HG02588 (cell line): ENCODE data around the gene DRG1.
"Not testable (repeated sequence)": the region's sequence is repeated elsewhere in the genome, so short reads cannot be mapped to it uniquely, and the experiment has no call there.

Experiments
- ATAC-seq: cut with Tn5 transposase; IDR thresholded peaks from one replicate; pipeline ENCODE4 v1.9.1; 2021; ENCODE audit warnings: mild to moderate bottlenecking, moderate library complexity; ENCODE audit not compliant: unreplicated experiment

Gene DRG1

DNA sequence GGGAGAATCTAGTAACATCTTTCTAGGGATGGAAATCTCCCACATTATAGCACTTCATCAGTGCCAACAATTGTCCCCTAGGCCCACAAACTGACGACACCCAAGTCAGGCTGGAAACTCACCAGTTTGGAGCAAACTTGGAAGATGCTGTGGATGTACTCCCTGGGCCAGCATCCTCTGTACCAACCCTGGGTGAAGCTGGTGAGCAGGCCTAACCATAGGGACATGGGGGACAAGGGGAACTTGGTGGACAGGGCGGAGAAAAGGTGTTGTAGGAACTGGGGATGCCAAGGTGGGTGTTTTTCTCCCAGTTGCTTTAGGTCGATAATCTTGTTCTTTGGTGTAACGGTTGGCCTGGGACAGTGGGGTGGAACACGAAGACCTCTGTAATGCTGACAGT lies 42.2 kb downstream of the DRG1 start:
- no peak for ATAC-seq

- no peak for ATAC-seq
Measured at GRCh38 chr22:31442768-31443489, 43.5 kb downstream of the DRG1 start.

GRCh38 chr22:31443516-31443915 lies 44.1 kb downstream of the DRG1 start:
- no peak for ATAC-seq

DNA sequence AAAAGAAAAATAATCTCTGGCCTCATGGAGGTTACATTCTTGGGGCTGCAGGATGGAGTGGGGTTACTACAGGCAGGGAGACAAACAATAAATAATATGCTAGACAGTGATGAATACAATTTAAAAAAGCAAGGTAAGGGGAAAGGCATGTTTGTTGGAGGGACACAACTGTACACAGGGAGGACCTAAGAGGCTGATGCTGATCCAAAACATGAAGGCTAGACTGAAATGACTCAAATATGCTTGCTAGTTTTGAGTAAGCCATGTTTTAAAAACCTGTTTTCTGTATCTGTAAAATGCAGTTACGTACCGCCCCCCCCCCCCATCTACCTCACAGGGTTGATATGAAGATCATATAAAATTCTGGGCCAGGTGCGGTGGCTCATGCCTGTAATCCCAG lies 46.2 kb downstream of the DRG1 start:
- no peak for ATAC-seq

DNA sequence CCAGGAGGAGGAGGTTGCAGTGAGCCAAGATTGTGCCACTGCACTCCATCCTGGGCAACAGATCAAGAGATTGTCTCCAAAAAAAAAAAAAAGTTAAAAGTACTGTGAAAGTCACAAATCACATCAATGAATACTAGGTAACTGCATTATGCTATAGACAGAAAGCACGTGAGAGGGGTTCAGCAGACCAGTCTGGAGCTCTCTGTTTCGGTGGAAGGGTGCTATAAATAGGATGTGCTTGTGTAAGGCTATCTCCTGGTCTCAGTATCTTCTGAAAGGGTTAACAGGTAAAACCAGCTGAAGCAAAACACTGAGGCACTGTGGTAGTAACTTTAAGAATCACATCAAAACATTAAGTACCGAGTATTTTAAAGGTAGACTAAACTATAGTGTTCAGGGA lies 46.8 kb downstream of the DRG1 start:
- no peak for ATAC-seq

DNA sequence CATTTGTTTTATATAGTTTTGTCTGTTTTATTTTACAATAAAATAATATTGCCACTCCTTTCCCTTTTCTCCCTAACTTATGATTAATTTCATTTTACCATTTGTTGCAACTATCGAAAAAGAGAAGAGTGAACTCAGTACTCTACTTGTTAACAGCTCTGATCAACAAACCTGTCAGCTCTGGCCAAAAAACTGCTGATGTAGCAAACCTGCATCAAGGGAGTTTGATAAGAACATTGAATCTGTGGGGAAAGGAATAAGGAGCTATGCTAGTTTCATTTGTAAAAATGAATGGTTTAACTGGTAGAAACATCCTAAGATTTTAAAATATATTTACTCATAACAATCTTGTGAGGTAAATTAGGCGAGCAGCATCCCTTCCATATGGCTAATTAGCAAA lies 47.4 kb downstream of the DRG1 start:
- ATAC-seq = no peak

DNA sequence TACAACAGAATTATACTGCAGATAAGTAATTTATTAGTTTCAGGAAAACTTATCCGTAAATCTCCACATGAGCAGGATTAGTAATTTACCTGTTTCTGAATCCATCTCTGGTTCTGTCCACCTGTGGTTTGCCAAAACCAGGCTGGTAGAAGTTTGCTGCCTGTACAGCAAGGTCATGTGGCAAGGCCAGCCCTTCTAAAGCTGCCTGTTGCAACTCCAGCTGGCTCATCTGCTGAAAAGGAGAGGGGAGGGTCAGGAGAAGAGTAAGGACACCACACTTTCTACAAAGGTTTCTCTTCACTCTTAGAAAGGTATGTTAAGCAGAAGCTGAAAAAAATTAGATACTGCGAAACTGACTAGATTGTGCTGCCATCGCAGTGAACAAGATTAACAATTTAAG lies 47.9 kb downstream of the DRG1 start:
- no peak for ATAC-seq

GRCh38 chr22:31448382-31448781 lies 49.0 kb downstream of the DRG1 start:
- ATAC-seq = no peak

DNA sequence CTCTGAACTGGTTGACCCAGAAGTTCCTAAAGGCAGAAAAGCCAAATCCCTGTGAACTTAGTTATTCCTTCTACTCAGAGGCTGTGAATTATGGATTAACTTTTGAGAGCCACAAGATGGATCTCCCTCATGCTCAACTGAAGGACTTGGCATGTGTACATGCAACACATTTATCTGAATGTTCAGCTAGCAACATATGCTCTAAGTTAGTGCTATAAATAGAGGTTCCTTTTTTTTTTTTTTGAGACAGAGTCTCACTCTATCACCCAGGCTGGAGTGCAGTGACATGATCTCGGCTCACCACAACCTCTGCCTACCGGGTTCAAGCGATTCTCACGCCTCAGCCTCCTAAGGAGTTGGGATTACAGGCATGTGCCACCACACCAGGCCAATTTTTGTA lies 50.1 kb downstream of the DRG1 start:
- no peak for ATAC-seq

DNA sequence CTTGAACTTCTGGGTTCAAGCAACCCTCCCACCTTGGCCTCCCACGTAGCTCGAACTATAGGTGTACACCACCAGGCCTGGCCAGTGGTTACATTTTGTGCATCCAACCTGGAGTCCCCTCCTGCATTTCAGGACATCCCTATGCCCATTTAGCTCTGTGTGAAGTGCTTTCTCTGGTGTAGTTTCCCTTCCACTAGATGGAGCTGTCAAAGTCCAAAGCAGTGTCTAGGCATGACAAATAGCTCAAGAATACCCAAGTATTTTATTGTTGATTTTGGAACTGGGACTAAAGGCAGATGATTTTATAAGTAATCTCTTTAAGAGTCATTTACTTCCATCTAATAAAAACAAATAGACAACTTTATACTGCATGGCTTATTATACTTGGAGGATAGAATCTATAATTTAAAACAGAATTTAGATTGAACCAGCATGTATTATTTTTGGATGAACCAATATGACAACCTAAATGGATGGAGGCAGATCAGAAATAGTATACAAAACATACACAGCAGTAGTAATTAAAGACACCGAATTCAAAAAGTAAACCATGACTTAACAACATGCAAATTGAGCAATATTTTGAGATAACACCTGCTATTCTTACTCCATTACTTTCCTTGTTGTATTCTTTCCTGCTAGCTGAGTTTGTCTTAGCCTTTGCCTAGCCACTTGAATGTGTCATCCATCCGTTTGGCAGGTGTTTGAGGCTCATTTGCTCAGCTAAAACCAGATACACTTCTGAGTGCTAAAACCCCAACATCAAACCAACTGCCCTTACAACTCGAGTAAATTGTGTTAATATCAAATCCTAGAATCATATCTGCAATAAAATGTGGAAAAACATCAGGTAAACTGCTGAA lies 52.5 kb downstream of the DRG1 start:
- ATAC-seq = no peak

DNA sequence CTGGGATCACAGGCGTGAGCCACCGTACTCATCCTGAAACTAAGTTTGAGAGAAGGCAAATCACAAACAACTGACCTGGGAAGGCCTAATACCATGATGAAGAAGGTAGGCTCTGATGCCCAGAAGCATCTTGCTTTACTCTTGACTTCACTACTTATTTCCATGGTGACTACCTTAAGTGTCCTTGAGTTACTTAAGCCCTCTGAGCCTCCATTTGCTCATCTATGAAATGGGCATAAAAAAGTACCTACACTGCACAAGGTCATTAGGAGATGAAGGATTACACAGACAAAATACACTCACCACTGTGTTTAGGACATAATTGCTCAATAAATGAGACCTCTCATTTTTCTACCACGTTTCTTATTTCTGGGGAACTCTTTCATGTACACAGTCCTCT lies 62.3 kb downstream of the DRG1 start:
- ATAC-seq = no peak

- ATAC-seq = no peak
Measured at GRCh38 chr22:31465307-31465706, 65.9 kb downstream of the DRG1 start.

DNA sequence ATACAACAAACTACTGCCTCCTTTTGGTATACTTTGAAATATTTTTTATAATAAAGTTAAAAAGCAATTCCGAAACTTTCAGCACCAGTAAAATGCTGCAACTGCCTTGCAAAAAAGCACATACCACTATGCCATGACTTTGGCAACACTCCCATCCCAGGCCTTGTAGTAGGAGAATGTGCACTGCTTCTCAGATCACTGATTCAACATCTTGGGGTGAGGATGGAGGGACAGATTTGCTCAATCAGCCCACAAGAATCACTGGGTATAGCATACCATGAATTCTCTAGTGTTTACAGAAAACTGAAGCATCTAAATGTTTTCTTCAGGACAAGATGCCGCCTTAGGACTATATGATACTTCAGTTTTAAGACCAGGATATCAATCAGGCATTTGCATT lies 75.3 kb downstream of the DRG1 start:
- ATAC-seq = no peak

DNA sequence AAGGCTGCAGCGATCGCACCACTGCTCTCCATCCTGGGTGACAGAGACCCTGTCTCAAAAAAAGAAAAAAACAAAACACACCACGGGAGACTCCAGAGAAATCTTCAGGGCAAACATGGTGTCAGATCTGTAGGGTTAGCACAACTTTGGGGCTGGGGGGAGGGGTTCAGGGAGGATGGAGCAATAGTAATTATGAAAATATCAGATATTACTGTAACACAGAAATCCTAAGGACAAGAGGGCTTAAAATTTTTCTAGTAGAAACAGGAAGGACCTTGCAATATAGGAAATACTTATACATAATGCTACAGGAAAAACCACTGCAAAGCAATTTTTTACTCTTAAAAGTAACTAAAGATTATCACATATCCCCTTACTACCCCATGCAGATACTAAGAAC lies 76.4 kb downstream of the DRG1 start:
- ATAC-seq = no peak

- no peak for ATAC-seq
Measured at GRCh38 chr22:31477329-31477728, 77.9 kb downstream of the DRG1 start.

GRCh38 chr22:31481129-31481528 lies 81.7 kb downstream of the DRG1 start:
- no peak for ATAC-seq

DNA sequence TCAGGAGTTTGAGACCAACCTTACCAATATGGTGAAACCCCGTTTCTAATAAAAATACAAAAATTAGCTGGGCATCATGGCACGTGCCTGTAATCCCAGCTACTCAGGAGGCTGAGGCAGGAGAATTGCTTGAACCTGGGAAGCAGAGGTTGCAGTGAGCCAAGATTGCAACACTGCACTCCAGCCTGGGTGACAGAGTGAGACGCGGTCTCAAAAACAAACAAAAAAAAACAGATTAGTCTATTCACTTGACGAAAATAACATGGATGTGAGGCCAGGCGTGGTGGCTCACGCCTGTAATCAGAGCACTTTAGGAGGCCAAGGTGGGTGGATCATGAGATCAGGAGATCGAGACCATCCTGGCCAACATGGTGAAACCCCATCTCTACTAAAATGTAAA lies 83.1 kb downstream of the DRG1 start:
- not testable (repeated sequence) for ATAC-seq
